GM19455 (cell line): ENCODE measurements around the gene ACADS.
"Not testable (repeated sequence)": the region's sequence is repeated elsewhere in the genome, so short reads cannot be mapped to it uniquely, and the experiment has no call there.

Experiments
- ATAC-seq: cut with Tn5 transposase; IDR thresholded peaks from one replicate; pipeline ENCODE4 v1.9.1; 2021; ENCODE audit not compliant: unreplicated experiment

The ACADS gene

GRCh38 chr12:120725151-120725658 lies 421 bp upstream of the ACADS start:
- ATAC-seq, result no peak

GRCh38 chr12:120726510-120726793 lies 826 bp downstream of the ACADS start:
- ATAC-seq, result no peak

DNA sequence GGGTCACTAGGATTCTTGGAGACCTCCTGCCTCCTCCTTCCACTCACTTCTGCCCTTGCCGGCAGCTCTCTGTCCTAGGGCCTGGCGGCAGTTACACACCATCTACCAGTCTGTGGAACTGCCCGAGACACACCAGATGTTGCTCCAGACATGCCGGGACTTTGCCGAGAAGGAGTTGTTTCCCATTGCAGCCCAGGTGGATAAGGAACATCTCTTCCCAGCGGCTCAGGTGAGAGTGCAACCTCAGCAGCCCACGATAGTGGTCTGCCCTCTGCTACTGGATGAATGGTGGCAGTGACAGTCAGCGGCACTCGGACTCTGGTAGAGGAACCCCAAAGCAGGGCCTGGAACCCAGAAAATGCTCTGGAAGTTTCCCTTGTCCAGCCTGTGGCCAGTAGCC lies 1.3 kb downstream of the ACADS start:
- ATAC-seq, result no peak

- ATAC-seq, result not testable (repeated sequence)
Observed at GRCh38 chr12:120732198-120732597, 6.6 kb downstream of the ACADS start.

GRCh38 chr12:120733574-120733973 lies 7.9 kb downstream of the ACADS start:
- ATAC-seq, result no peak

DNA sequence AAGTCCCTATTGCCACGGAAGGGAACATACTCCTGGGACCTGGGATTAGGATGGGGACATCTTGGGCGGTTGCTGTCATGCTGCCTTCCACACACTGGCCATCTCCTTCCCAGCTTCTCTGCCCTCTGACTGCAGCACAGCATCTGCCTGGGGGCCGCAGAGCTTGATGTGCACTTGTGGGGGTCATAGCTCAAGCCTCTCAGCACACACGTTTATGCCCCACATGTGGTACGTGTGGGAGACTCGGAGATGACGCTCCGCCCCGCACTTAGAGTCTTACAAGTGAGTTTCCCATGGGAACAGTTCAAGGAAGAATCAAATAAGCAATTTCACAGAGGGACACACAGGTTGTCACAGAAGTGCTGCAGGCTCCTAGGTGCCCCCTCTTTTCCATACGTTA lies 8.6 kb downstream of the ACADS start:
- ATAC-seq, result no peak

DNA sequence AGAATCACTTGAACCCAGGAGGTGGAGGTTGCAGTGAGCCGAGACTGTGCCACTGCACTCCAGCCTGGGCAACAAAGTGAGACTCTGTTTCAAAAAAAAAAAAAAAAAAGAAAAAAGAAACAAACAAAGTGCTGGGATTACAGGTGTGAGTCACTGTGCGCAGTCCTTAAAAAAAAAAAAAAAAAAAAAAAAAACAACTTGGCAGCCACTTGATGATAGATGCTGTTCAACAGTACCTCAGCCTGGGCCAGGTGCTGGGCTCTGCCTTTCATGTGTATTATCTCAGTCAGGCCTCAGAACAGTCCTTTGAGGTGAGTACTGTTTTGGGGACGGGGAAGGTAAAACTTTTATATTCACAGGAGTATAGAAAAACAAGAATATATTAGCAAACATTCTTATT lies 9.6 kb downstream of the ACADS start:
- no peak for ATAC-seq

GRCh38 chr12:120736404-120737331 lies 11.0 kb downstream of the ACADS start:
- no peak for ATAC-seq

DNA sequence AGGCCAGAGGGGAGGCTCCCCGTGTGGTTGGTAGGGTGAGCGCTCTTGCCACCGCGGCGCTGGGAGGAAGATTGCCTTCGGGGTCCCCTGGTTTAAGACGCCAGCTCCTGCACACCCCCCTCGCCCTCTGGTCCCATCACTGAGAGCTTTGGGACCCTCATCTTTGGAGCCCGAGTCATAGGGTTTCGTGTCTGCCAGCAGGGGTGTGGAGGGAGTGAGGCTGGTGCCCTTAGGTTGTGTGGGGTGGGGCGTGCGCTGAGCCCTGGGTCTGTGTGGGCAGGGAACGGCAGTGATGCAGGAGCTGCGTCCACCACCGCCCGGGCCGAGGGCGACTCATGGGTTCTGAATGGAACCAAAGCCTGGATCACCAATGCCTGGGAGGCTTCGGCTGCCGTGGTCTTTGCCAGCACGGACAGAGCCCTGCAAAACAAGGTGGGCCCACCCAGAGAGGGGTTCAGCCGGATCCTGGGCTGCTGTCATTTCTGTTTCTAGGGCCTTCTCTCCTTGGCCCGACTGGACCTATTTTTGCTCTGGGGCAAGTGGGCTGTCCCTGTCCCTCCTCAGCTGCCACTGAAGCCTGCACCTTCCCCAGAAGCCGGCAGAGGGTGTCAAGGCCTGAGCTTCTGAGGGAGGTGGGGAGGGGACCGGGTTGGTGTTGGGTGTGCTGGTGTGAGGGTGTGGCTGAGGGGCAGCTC lies 12.1 kb downstream of the ACADS start:
- ATAC-seq, result no peak

- no peak for ATAC-seq
Observed at GRCh38 chr12:120738252-120739030, 12.8 kb downstream of the ACADS start.

DNA sequence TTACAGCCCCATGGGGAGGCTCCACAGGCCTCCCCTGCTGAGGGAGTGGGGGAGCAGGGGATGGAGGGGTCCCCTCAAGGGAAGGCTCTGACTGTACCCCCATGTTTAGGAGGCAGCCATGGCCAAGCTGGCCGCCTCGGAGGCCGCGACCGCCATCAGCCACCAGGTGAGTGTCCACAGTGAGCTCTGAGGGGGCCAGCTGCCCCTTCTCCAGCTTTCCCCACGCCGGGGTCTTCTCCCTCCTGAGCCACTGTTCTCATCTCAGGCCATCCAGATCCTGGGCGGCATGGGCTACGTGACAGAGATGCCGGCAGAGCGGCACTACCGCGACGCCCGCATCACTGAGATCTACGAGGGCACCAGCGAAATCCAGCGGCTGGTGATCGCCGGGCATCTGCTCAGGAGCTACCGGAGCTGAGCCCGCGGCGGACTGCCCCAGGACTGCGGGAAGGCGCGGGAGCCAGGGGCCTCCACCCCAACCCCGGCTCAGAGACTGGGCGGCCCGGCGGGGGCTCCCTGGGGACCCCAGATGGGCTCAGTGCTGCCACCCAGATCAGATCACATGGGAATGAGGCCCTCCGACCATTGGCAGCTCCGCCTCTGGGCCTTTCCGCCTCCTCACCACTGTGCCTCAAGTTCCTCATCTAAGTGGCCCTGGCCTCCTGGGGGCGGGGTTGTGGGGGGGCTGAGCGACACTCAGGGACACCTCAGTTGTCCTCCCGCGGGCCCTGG lies 13.6 kb downstream of the ACADS start:
- ATAC-seq, result no peak

DNA sequence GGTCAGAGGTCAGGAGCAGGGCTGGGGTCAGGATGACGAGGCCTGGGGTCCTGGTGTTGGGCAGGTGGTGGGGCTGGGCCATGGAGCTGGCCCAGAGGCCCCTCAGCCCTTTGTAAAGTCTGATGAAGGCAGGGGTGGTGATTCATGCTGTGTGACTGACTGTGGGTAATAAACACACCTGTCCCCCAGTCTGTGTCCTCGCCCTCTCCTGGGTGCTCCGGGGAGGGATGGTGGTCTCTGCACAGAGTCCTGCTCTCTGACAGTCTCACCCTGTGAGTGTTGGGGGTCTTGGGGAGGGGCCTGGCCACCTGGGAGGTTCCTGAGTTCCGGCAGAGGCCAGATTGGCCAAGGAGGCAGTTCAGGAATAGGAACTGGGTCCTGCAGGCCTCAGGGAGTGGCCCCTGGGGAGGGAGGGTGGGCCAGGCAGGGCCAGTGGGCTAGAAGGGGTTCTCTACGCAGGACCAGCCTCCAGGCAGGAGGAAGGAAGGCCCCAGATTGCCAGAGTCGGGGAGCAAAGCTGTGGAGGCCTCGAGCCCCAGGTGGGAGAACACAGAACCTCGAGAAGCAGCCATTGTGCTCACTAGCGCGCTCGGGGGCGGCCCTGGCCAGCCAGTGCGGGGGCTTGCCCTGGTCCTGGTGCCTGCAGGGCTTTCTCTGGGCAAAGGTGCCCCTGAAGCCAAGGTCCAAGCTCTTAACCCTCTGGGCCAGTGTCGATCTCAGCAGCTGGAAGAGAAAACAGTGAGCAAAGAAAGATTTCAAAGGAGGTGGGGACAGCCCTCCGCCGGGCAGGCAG lies 14.4 kb downstream of the ACADS start:
- ATAC-seq, result no peak

GRCh38 chr12:120740871-120741270 lies 15.2 kb downstream of the ACADS start:
- ATAC-seq, result no peak

GRCh38 chr12:120741476-120742421 lies 16.1 kb downstream of the ACADS start:
- ATAC-seq, result no peak

- ATAC-seq, result no peak
Observed at GRCh38 chr12:120744922-120745493, 19.4 kb downstream of the ACADS start.

GRCh38 chr12:120748242-120748641 lies 22.6 kb downstream of the ACADS start:
- ATAC-seq, result no peak

DNA sequence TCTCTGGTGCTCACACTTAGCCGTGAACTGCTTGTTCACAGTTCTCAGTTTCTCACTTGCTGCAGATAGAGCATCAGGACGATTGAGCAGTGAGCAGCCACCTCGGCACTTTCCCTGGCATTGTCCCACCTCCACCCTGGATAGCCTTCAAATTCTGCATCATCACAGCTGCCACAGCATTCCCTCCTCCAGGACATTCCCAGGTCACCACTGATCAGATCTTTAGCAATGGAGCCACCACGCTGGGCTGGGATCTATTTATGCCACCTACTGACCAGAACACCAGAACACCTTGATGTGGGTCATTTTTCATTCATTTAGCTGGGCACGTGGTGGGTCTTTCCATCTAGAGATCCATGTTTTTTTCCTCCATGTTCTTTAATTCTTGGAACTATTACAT lies 23.6 kb downstream of the ACADS start:
- no peak for ATAC-seq

- ATAC-seq, result no peak
Observed at GRCh38 chr12:120750806-120751205, 25.2 kb downstream of the ACADS start.

DNA sequence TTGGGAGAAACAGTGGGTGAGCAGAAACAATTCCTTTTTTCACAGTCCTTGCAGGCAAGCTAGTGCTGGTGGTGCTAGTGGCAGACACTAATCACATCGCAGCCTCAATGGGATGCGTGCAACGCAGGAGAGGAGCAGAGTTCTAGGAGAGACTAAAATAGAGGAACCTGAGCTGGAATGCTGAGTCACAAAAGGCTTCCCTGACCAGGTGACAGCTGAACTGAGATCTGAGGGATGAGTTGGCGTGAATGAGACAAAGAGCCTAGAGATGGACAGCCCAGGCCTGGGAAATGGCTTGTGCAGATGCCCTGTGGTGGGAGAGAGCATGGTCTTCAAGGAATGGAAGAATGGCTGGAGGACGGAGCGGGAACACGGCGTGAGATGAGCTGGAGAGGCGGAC lies 25.8 kb downstream of the ACADS start:
- ATAC-seq, result no peak
